HepG2 (cell line): ENCODE results near the gene CELSR2. TPM values are rescaled to one million over a fixed set of nuclear protein-coding genes. Genes with fewer than 3 reads are reported as not detected.

Experiments
- ADNP ChIP-seq: sonication (generic); formaldehyde crosslinking; IDR thresholded peaks from 2 replicates; pipeline ENCODE4 v1.4.0; 2020; ENCODE audit warnings: missing genetic modification reagents
- ARID4A ChIP-seq: sonication (generic); formaldehyde crosslinking; IDR thresholded peaks from 2 replicates; pipeline ENCODE4 v1.5.0; 2020; ENCODE audit warnings: mild to moderate bottlenecking, missing genetic modification reagents, borderline replicate concordance
- DRAP1 ChIP-seq: IDR thresholded peaks from 2 replicates; pipeline ENCODE4 v1.6.1; 2016; ENCODE audit warnings: missing genetic modification reagents, missing compliant biosample characterization
- IRF1 ChIP-seq: sonication (generic); formaldehyde crosslinking; IDR thresholded peaks from 2 replicates; pipeline ENCODE4 v1.4.0; 2020; ENCODE audit warnings: low read depth, mild to moderate bottlenecking, missing genetic modification reagents
- PAF1 ChIP-seq: IDR thresholded peaks from 2 replicates; pipeline ENCODE4 v1.6.1; 2016; ENCODE audit warnings: missing genetic modification reagents, missing compliant biosample characterization
- PBX3 ChIP-seq: sonication (generic); formaldehyde crosslinking; IDR thresholded peaks from 2 replicates; pipeline ENCODE4 v1.8.1; 2023; ENCODE audit warnings: missing genetic modification reagents, inconsistent platforms, borderline replicate concordance
- RARA ChIP-seq: IDR thresholded peaks from 2 replicates; pipeline ENCODE4 v1.6.1; 2016; ENCODE audit warnings: missing genetic modification reagents, missing compliant biosample characterization
- SP1 ChIP-seq, 2 experiments: fragments of 450-650 bp in 1 of 2; sonication (generic) in 1 of 2; formaldehyde crosslinking in 1 of 2; IDR thresholded peaks; 2 replicates each; pipeline versions ENCODE4 v1.4.0 to v1.6.1; 2016 to 2020; ENCODE audit warnings: missing genetic modification reagents in 1 of 2
- ZBTB26 ChIP-seq: IDR thresholded peaks from 2 replicates; pipeline ENCODE4 v1.6.1; 2016; ENCODE audit warnings: missing compliant biosample characterization, missing genetic modification reagents, borderline replicate concordance
- ZFAT ChIP-seq: sonication (generic); formaldehyde crosslinking; conservative IDR thresholded peaks from 2 replicates; pipeline ENCODE4 v1.8.1; 2023; ENCODE audit warnings: missing genetic modification reagents, inconsistent platforms
- ZFP36L2 ChIP-seq: sonication (generic); formaldehyde crosslinking; IDR thresholded peaks from 2 replicates; pipeline ENCODE4 v1.4.0; 2020; ENCODE audit warnings: missing genetic modification reagents
- ZFP41 ChIP-seq: sonication (generic); formaldehyde crosslinking; IDR thresholded peaks from 2 replicates; pipeline ENCODE4 v1.4.0; 2020; ENCODE audit warnings: mild to moderate bottlenecking, missing genetic modification reagents, borderline replicate concordance
- ZNF441 ChIP-seq: sonication (generic); formaldehyde crosslinking; IDR thresholded peaks from 2 replicates; pipeline ENCODE4 v1.7.0; 2021; ENCODE audit warnings: missing genetic modification reagents, borderline replicate concordance
- ZNF512B ChIP-seq: sonication (generic); formaldehyde crosslinking; IDR thresholded peaks from 2 replicates; pipeline ENCODE4 v1.5.1; 2020; ENCODE audit warnings: missing genetic modification reagents, mild to moderate bottlenecking, borderline replicate concordance
- ZNF605 ChIP-seq: sonication (generic); formaldehyde crosslinking; IDR thresholded peaks from 2 replicates; pipeline ENCODE4 v1.8.0; 2022; ENCODE audit warnings: mild to moderate bottlenecking, missing genetic modification reagents
- polyA plus RNA-seq, 8 experiments: library from polyadenylated mRNA; depleted of rRNA in 3 of 8; stranded (reverse) in 7 of 8; unstranded in 1 of 8; fragments of >200 nt; fragmentation: Illumina TruSeq in 4 of 8; extraction: Trizol in 4 of 8; gene quantifications; 2 replicates each; pipeline versions ENCODE4 v1.2.1 to v1.2.3, GENCODE V29; 2011 to 2016; ENCODE audit warnings: low read depth in 4 of 8, missing spikeins in 1 of 8, mixed read lengths in 1 of 8; ENCODE audit not compliant: insufficient read depth in 1 of 8
- total RNA-seq, 5 experiments: library from RNA; depleted of rRNA; stranded (reverse); fragments of >200 nt; fragmentation: Illumina TruSeq; extraction: Trizol; gene quantifications; 2 replicates each; pipeline ENCODE4 v1.2.3, GENCODE V29; 2016; ENCODE audit warnings: low read depth in 1 of 5

The CELSR2 gene
- total and polyA plus RNA-seq, 2 of the 13 experiments (the other 11 are each of a cell fraction or from before 2014, with no cell fraction given) = 4.0 to 6.6 TPM

- peak; percentile 68; the same call in 1 of the 2 replicates for TF ChIP-seq ARID4A
- no peak for TF ChIP-seq PBX3 (CRISPR knock-in tag)
- TF ChIP-seq RARA (CRISPR knock-in tag) = no peak
- 0 out of 2 replicates have a peak, but pooled peaks have one; percentile 33 for TF ChIP-seq IRF1 (CRISPR knock-in tag)
- no peak for TF ChIP-seq ZFP41
- TF ChIP-seq PAF1 = no peak
- no peak for TF ChIP-seq ZFP36L2 (CRISPR knock-in tag)
- TF ChIP-seq SP1 (IDR thresholded peaks at IDR 0.05) = no peak
- TF ChIP-seq SP1 (CRISPR knock-in tag; IDR thresholded peaks at IDR 0.05) = peak; percentile 65; the same call in 1 of the 2 replicates
- no peak for TF ChIP-seq ZFAT (CRISPR knock-in tag)
- TF ChIP-seq ZNF512B (CRISPR knock-in tag) = no peak
- no peak; the same call in 1 of the 2 replicates for TF ChIP-seq DRAP1 (CRISPR knock-in tag)
- 0 out of 2 replicates have a peak, but pooled peaks have one; percentile 19 for TF ChIP-seq ZNF441 (CRISPR knock-in tag)
- TF ChIP-seq ZBTB26 (CRISPR knock-in tag) = no peak
- TF ChIP-seq ADNP (CRISPR knock-in tag) = no peak
- no peak for TF ChIP-seq ZNF605
Observed at GRCh38 chr1:109213824-109214693, 35.3 kb upstream of the CELSR2 start, which contains the start of gene SARS1 (continued).
